MCF 10A (cell line): ENCODE results near the gene STK38L. TPM values are rescaled to one million over a fixed set of nuclear protein-coding genes. Genes with fewer than 3 reads are reported as not detected.

Experiments used
- BruUV-seq: library from RNA; stranded (reverse); fragments of 400-500 nt; replicated peaks from 2 replicates; lab custom pipeline; 2021; lab: Mats Ljungman, UMichigan
- CTCF ChIA-PET: fragments of 300-600 bp; sonication (Branson Sonifier 250); formaldehyde crosslinking; extraction: SDS; loops from one replicate; lab custom pipeline; 2021; ENCODE audit warnings: antibody characterized with exemption, inconsistent platforms; lab: Yijun Ruan, JAX
- POLR2A ChIA-PET: fragments of 300-600, 350-650 bp; sonication (Branson Sonifier 250); formaldehyde crosslinking; extraction: SDS; loops from one replicate; lab custom pipeline; 2020; ENCODE audit warnings: antibody characterized with exemption, inconsistent platforms; lab: Yijun Ruan, JAX
- DNase-seq: peaks from one replicate; pipeline ENCODE4 v3.0.0-alpha.2; 2018; ENCODE audit not compliant: unreplicated experiment
- H3K27ac Mint-ChIP-seq: one replicate; pipeline ENCODE4 v1.8.0; 2022; ENCODE audit warnings: mild to moderate bottlenecking, low read depth, mixed read lengths; ENCODE audit not compliant: unreplicated experiment
- H3K27me3 Mint-ChIP-seq: one replicate; pipeline ENCODE4 v1.8.0; 2022; ENCODE audit warnings: mixed read lengths; ENCODE audit not compliant: insufficient read depth, unreplicated experiment
- H3K36me3 Mint-ChIP-seq: one replicate; pipeline ENCODE4 v1.8.0; 2022; ENCODE audit warnings: mild to moderate bottlenecking, moderate library complexity, mixed read lengths; ENCODE audit not compliant: insufficient read depth, unreplicated experiment
- H3K4me1 Mint-ChIP-seq: one replicate; pipeline ENCODE4 v1.8.0; 2022; ENCODE audit warnings: mixed read lengths; ENCODE audit not compliant: insufficient read depth, unreplicated experiment
- H3K4me3 Mint-ChIP-seq: one replicate; pipeline ENCODE4 v1.8.0; 2022; ENCODE audit warnings: mild to moderate bottlenecking, moderate library complexity, mixed read lengths; ENCODE audit not compliant: unreplicated experiment
- H3K9me3 Mint-ChIP-seq: one replicate; pipeline ENCODE4 v1.8.0; 2022; ENCODE audit warnings: mixed read lengths; ENCODE audit not compliant: unreplicated experiment
- CTCF ChIP-seq: fragments of 200-600 bp; IDR thresholded peaks from one replicate; pipeline ENCODE4 v1.8.0; 2022; ENCODE audit warnings: antibody characterized with exemption, mild to moderate bottlenecking; ENCODE audit not compliant: unreplicated experiment
- intact Hi-C: fragments of 100-400 bp; cut with micrococcal nuclease; formaldehyde crosslinking; loops from 2 replicates; pipeline ENCODE4 v1.14.1; 2022
- total RNA-seq: library from RNA; stranded (reverse); gene quantifications from 2 replicates; pipeline ENCODE4 v1.2.3, GENCODE V29; 2022

The STK38L gene
- total RNA-seq, 1 experiment from 2014 or later, result 18.1 TPM

GRCh38 chr12:27305673-27306456, 61.8 kb downstream of the STK38L start:
- intact Hi-C loops, result loop anchor here (1.0 to 5.0 kb wide), 5 partner anchors 64 to 369 kb away; partner anchors contain the start of genes FGFR1OP2, INTS13 and STK38L
- Mint-ChIP-seq H3K27me3 (no peaks in the 10 kb centered on the region), H3K36me3 (no peaks in the 10 kb centered on the region), H3K4me3 (no peak overlapping the region), H3K9me3 (no peaks in the 10 kb centered on the region), H3K4me1 (peaks cover 10% of the 10 kb centered on the region), H3K27ac (no peak overlapping the region)
- ChIA-PET CTCF (interaction anchor here (0.6 to 4.3 kb wide), 41 partner anchors 9 to 863 kb away, joined by 3 to 28 read pairs (median 4); partner anchors contain the start of gene STK38L), POLR2A (interaction anchor here (0.6 to 3.7 kb wide), 17 partner anchors 13 to 328 kb away, joined by 3 to 14 read pairs (median 3); partner anchors contain the start of genes MED21, STK38L and TM7SF3)
- no TSS peak for BruUV-seq
- TF ChIP-seq CTCF, result peak; percentile 50
- DNase-seq, result peak; percentile 44

- no peak for DNase-seq
- no peak overlapping the region for H3K27ac Mint-ChIP-seq
- CTCF ChIA-PET, result interaction anchor here (0.7 to 1.5 kb wide), 2 partner anchors 70 to 75 kb away, joined by 4 read pairs; no protein-coding TSS in a partner anchor
- no peaks in the 10 kb centered on the region for H3K9me3 Mint-ChIP-seq
- H3K36me3 Mint-ChIP-seq, result peaks cover 20% of the 10 kb centered on the region
- H3K4me3 Mint-ChIP-seq, result no peak overlapping the region
- intact Hi-C loops, result loop anchor here (5.0 kb wide), 3 partner anchors 67 to 372 kb away; partner anchors contain the start of genes FGFR1OP2, INTS13 and STK38L
- POLR2A ChIA-PET, result interaction anchor here (0.6 to 1.0 kb wide), 2 partner anchors 14 to 18 kb away, joined by 3 read pairs; no protein-coding TSS in a partner anchor
- BruUV-seq, result no TSS peak
- no peak for TF ChIP-seq CTCF
- H3K4me1 Mint-ChIP-seq, result no peaks in the 10 kb centered on the region
- no peaks in the 10 kb centered on the region for H3K27me3 Mint-ChIP-seq
Measured at GRCh38 chr12:27309293-27309994, 65.4 kb downstream of the STK38L start.

- H3K4me1 Mint-ChIP-seq, result no peaks in the 10 kb centered on the region
- intact Hi-C loops, result loop anchor here (5.0 kb wide), 3 partner anchors 68 to 373 kb away; partner anchors contain the start of genes FGFR1OP2, INTS13 and STK38L
- no peaks in the 10 kb centered on the region for H3K9me3 Mint-ChIP-seq
- no peaks in the 10 kb centered on the region for H3K27me3 Mint-ChIP-seq
- no TSS peak for BruUV-seq
- no peak for TF ChIP-seq CTCF
- peaks cover 25% of the 10 kb centered on the region for H3K36me3 Mint-ChIP-seq
- no peak overlapping the region for H3K27ac Mint-ChIP-seq
- no peak overlapping the region for H3K4me3 Mint-ChIP-seq
- CTCF ChIA-PET, result interaction anchor here (0.7 kb wide), 1 partner anchor 71 kb away, joined by 4 read pairs; no protein-coding TSS in a partner anchor
- DNase-seq, result no peak
- POLR2A ChIA-PET, result no interaction called here
Measured at GRCh38 chr12:27309995-27310315, 65.9 kb downstream of the STK38L start.
